Ureter (tissue), 1 donor: ENCODE data around the gene CACNA1B. TPM values are rescaled to one million over a fixed set of nuclear protein-coding genes. Genes with fewer than 3 reads are reported as not detected.
"Not testable (repeated sequence)": the region's sequence is repeated elsewhere in the genome, so short reads cannot be mapped to it uniquely, and the experiment has no call there.

Experiments
- DNase-seq: peaks from one replicate; pipeline ENCODE4 v3.0.0-alpha.2; 2020; ENCODE audit warnings: low spot score
- total RNA-seq: library from RNA; stranded (reverse); gene quantifications from one replicate; pipeline ENCODE4 v1.2.4, GENCODE V29; 2023
- donor health status: DM: yes; HTN: yes; CAD: no.

CACNA1B gene
- total RNA-seq, result 0.23 TPM

- DNase-seq, result not testable (repeated sequence)
Observed at GRCh38 chr9:137877506-137878122, at the start of gene CACNA1B. Gene CACNA1B (plus strand): TSS chr9:137877782. CDS start chr9:137877934, 152 bp downstream.

- no peak for DNase-seq
Observed at GRCh38 chr9:137827908-137828526, 49.6 kb upstream of the CACNA1B start.

GRCh38 chr9:137828527-137829259 is 48.9 kb upstream of the CACNA1B start:
- DNase-seq, result no peak

- DNase-seq, result no peak
Observed at GRCh38 chr9:137829260-137829996, 48.2 kb upstream of the CACNA1B start.

GRCh38 chr9:137832191-137832700 is 45.3 kb upstream of the CACNA1B start:
- no peak for DNase-seq

GRCh38 chr9:137832830-137833590 is 44.6 kb upstream of the CACNA1B start:
- DNase-seq, result no peak

- no peak for DNase-seq
Observed at GRCh38 chr9:137833721-137834613, 43.6 kb upstream of the CACNA1B start.

- DNase-seq, result no peak
Observed at GRCh38 chr9:137834846-137835546, 42.6 kb upstream of the CACNA1B start.

- DNase-seq, result no peak
Observed at GRCh38 chr9:137836151-137836830, 41.3 kb upstream of the CACNA1B start.

- DNase-seq, result no peak
Observed at GRCh38 chr9:137836831-137837241, 40.7 kb upstream of the CACNA1B start.

GRCh38 chr9:137837345-137838278 is 40.0 kb upstream of the CACNA1B start:
- no peak for DNase-seq

GRCh38 chr9:137838576-137838975 is 39.0 kb upstream of the CACNA1B start:
- DNase-seq, result no peak

GRCh38 chr9:137843355-137843754 is 34.2 kb upstream of the CACNA1B start:
- DNase-seq, result no peak

- DNase-seq, result no peak
Observed at GRCh38 chr9:137851516-137852267, 25.9 kb upstream of the CACNA1B start.

GRCh38 chr9:137853392-137853995 is 24.1 kb upstream of the CACNA1B start:
- DNase-seq, result no peak

GRCh38 chr9:137860361-137860760 is 17.2 kb upstream of the CACNA1B start:
- no peak for DNase-seq
